ENCODE results near the gene SLC35E2B.
"Not testable (repeated sequence)": the region's sequence is repeated elsewhere in the genome, so short reads cannot be mapped to it uniquely, and the experiment has no call there.

SLC35E2B gene

DNA sequence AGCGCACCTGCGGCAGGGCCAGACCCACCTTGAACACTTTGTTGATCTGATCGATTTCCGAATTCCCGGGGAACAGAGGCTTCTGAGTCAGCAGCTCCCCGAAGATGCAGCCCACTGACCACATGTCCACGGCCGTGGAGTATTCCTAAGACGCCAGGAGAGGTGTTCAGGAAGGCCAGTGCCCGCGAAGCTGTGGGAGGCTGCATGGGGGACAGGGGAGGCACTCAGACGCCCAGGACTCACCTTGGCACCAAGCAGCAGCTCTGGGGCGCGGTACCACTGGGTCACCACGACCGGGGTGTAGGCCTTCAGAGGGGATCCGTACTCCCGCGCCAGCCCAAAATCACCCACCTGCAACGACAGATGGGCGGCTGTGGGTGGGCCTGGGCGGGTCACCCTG, 11.2 kb upstream of the SLC35E2B start:
- no peak for DNase-seq (ENCODE audit: low read depth)

DNA sequence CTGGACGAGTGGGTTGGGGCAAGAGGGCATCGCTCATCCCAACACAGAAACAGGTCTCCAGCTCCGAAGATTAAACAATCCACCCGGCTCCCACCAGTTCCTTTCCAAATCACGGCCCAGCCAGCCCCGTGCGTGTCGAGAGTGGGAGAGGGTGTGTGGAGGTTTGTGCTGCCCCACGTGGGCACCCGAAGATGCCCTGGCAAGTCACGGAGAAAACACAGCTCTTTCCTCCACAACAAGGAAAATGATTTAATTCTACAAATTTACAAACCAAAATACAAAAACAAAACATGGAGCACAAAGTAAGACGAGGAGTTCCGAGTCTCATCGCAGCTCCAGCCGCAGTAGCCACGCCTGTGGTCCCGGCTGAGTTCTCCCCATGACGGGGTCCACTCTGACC, 9.9 kb upstream of the SLC35E2B start:
- not testable (repeated sequence) for DNase-seq (ENCODE audit: low read depth)

- DNase-seq (ENCODE audit: low read depth), result not testable (repeated sequence)
Measured at GRCh38 chr1:1700557-1700956, 8.0 kb upstream of the SLC35E2B start.

- not testable (repeated sequence) for DNase-seq (ENCODE audit: low read depth)
Measured at GRCh38 chr1:1700067-1700466, 7.5 kb upstream of the SLC35E2B start.

DNA sequence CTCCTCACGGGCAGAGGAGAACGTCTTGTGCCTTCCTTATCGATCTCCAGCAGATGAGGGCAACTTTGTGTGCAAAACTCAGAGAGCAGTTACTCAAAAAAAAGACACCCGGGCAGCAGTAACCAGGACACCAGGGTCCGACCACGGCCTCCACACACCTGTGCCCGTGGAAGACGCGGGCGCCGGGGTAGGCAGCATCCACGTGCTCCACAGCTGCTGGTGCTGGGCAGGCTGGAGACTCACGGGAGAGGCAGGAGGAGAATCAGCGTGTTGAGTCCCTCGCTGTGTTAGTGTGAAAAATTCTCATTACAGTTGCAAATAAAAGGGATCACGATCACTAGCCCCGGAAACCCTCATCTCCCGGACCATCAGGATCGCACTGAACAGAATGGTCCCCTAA, 6.5 kb upstream of the SLC35E2B start:
- not testable (repeated sequence) for DNase-seq (ENCODE audit: low read depth)

DNA sequence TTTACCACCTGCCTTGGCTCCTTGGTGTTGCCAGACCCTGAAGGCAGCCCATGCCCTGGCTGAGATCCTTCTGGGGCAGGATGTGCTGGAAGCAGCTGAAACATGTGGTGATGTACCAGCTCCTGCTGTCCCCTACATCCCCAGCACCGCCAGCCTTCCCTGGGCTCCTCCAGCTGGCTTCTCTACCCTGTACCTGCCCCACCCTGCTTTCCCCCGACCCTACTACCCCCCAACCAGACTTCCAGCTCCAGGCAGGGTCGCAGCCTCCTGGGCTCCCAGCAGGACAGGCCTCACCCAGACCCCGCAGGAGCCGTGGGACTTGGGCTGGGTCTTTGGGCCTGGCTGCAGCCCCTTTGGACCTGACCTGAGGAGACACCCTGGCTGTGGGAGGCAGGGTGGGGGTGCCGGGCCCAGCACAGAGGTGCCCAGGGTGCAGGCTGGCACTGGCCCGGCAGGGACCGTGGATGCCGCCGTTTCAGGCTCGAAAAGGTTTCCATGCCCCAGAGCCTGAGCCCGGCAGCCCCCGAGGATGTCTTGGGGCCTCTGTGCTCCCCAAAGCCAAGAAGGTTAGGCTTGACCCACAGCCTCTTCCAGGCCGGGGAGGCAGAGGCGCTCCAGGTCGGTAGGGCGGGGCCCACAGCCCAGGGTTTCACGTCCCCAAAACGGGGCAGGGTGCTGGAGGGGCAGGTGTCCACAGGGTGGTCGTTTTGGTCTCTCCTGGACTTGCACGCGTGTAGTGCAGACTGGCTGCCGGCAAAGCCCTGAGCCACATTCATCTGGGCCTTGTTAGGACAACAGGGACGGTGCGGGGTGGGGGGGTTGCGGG, 5.0 kb upstream of the SLC35E2B start:
- DNase-seq (ENCODE audit: low read depth), result not testable (repeated sequence)

GRCh38 chr1:1696431-1697357, 4.1 kb upstream of the SLC35E2B start:
- DNase-seq (ENCODE audit: low read depth), result not testable (repeated sequence)

DNA sequence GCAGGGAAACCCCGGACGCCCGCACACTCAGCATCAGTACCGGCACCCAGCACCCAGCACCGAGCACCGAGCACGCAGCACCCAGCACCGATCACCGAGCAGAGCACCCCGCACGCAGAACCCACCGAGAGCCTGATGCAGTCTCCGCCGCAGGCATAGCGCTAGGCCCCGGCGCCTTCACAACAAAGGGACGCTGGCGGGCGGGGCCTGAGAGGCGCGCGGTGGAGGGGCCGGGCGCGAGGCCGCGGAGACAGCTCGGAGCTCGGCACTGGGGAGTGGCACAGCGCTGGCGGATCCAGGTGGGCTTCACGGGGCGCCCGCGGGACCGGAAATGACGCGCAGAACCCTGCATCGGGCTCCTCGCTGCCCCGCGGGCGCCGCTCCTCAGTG, 276 bp downstream of the SLC35E2B start:
- DNase-seq (ENCODE audit: low read depth), result not testable (repeated sequence)

GRCh38 chr1:1691443-1691842, 1.2 kb downstream of the SLC35E2B start:
- not testable (repeated sequence) for DNase-seq (ENCODE audit: low read depth)

DNA sequence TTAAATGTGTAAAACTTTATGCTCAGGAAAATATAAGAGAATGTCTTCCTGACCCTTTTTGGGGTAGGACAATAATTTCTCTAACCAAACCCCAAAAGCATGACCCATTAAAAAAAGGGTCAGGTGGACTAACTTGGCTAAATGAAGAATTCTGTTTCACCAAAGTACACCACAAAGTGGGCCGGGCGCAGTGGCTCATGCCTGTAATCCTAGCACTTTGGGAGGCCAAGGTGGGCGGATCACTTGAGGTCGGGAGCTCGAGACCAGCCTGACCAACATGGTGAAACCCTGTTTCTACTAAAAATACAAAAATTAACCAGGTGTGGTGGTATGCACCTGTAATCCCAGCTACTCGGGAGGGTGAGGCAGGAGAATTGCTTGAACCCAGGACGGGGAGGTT, 3.1 kb downstream of the SLC35E2B start:
- DNase-seq (ENCODE audit: low read depth), result not testable (repeated sequence)

GRCh38 chr1:1687846-1688245, 4.7 kb downstream of the SLC35E2B start:
- no peak for DNase-seq (ENCODE audit: low read depth)

- no peak for DNase-seq (ENCODE audit: low read depth)
Measured at GRCh38 chr1:1684031-1684681, 8.4 kb downstream of the SLC35E2B start.

DNA sequence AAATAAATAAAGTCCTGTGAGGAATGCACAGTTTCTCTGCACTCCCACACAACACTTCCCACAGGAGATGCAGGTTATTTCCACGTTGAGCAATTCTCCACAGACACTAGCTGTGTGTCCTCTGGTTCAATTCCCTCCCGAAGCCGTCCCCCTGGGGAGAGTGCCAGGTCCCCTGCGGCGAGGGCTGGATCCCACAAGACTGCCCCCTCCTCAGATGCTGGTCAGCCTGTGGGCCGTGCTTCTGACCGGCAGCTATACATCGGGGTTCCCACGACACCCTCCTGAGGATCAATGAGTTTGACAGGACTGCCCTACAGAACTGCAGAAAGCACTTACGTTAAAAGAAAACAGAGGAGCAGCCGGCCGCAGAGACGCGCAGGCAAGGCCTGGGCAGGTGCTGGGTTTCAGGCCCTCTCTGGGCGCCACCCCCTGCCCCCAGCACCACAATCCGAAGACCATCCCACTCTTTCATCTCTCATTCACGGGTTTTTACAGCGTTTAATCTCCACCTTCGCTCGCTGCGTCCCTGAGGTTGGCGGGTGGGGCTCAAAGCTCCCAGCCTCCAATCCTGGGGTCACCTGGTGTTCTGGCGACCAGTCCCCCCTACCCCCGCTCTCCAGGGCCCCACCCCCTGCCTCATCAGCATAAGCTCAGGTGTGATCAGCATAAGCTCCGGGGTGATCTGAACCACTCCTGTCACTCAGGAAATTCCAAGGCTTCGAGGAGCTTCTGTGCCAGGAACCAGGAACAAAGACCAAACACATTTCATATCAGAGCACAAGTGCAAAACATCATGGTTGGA, 9.3 kb downstream of the SLC35E2B start:
- DNase-seq (ENCODE audit: low read depth), result no peak

GRCh38 chr1:1680912-1681273, 11.7 kb downstream of the SLC35E2B start:
- no peak for DNase-seq (ENCODE audit: low read depth)

- no peak for DNase-seq (ENCODE audit: low read depth)
Measured at GRCh38 chr1:1680031-1680911, 12.3 kb downstream of the SLC35E2B start.

GRCh38 chr1:1678581-1679380, 13.8 kb downstream of the SLC35E2B start:
- DNase-seq (ENCODE audit: low read depth), result no peak

DNA sequence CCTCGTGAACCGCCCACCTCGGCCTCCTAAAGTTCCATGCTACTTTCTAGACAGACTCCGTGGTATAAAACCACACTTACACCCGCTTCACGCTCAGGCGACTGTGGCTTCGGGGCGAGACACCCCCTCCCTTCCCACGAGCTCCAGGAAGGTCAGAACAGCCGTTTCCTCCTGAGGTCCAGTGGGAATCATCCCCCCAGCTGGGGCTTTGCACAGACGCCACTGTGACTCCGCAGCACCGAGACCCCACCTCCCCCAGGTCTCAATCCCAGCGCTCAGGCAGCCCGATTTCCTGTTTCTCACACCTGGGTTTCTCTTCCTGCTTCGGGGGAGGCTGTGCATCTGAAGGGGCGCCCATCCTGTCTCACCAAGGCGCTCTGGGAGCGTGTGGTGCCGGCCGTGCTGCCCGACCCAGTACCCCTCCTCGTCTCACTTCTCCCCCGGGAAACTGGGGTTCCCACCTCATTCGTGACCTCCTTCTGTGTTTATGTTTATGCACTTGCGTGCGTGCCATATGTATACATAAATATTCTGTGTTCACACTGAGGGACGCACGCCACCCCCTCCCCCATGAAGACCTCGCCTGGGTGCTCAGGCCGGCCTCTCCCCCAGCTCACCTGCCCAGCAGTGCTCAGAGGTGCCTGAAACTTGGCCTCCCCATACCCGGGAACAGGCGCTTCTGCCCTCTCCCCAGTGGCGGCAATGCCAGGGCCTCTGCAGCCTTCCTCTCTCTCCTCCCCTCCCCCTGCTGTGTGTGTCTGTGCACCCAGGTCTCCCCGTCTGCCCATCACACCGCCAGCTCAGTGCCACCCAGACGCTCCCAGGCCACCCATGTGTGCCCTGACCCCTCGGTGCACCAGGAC, 14.6 kb downstream of the SLC35E2B start:
- no peak for DNase-seq (ENCODE audit: low read depth)

- not testable (repeated sequence) for DNase-seq (ENCODE audit: low read depth)
Measured at GRCh38 chr1:1676087-1676486, 16.5 kb downstream of the SLC35E2B start.

DNA sequence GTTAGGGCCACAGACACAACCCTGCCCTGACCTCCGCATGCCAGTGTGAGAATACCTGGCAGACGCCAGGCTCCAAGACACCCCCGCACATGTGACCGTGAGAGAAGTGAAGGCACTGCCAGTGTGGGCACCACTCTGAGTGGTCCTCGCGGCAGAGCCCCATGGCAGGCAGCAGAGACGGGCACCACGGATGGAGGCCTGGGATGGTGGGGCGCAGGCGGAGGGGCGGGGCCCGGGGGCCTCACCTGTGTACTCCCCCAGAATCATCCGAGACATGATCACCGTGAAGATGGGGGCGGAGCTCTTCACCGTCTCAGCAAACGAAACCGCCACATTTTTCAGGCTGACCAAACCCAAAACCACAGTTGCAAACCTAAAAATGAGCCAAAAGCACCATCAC, 17.4 kb downstream of the SLC35E2B start:
- DNase-seq (ENCODE audit: low read depth), result not testable (repeated sequence)
